Neural progenitor cell (in vitro differentiated cells): ENCODE data around the gene SPEM1. TPM values are rescaled to one million over a fixed set of nuclear protein-coding genes. Genes with fewer than 3 reads are reported as not detected.

Experiments
- total RNA-seq: library from RNA; depleted of rRNA; stranded (reverse); fragments of >200 nt; gene quantifications from 2 replicates; pipeline ENCODE4 v1.2.3, GENCODE V29; 2015; ENCODE audit warnings: low replicate concordance

Gene SPEM1
- total RNA-seq, 1 donor from 2014 or later, result not detected

Other genes starting within 250 kb of the SPEM1 start
- gene ASGR1, start 241.0 kb upstream of the SPEM1 start, total RNA-seq, result 3.1 and 4.4 TPM in 2 replicates
- gene DLG4, start 200.5 kb upstream of the SPEM1 start, total RNA-seq, result 23.5 and 50.5 TPM in 2 replicates
- gene ACADVL, start 200.4 kb upstream of the SPEM1 start, total RNA-seq, result 86.7 and 194 TPM in 2 replicates
- gene DVL2, start 185.8 kb upstream of the SPEM1 start, total RNA-seq, result 43.9 and 113 TPM in 2 replicates
- 31.6 and 59.1 TPM in 2 replicates for gene PHF23, start 180.9 kb upstream of the SPEM1 start, total RNA-seq
- gene GABARAP, start 177.9 kb upstream of the SPEM1 start, total RNA-seq, result 225 and 276 TPM in 2 replicates
- gene CTDNEP1, start 168.6 kb upstream of the SPEM1 start, total RNA-seq, result 46.5 and 55.3 TPM in 2 replicates
- gene ELP5, start 168.1 kb upstream of the SPEM1 start, total RNA-seq, result 17.5 and 42.2 TPM in 2 replicates
- gene CLDN7, start 157.8 kb upstream of the SPEM1 start, total RNA-seq, result 0.32 and 1.3 TPM in 2 replicates
- 1.7 and 7.3 TPM in 2 replicates for gene SLC2A4, start 138.6 kb upstream of the SPEM1 start, total RNA-seq
- 2.7 and 9.1 TPM in 2 replicates for gene YBX2, start 125.7 kb upstream of the SPEM1 start, total RNA-seq
- 251 and 370 TPM in 2 replicates for gene EIF5A, start 112.7 kb upstream of the SPEM1 start, total RNA-seq
- gene GPS2, start 105.0 kb upstream of the SPEM1 start, total RNA-seq, result 20.5 and 41.8 TPM in 2 replicates
- 5.1 and 26.3 TPM in 2 replicates for gene NEURL4, start 91.0 kb upstream of the SPEM1 start, total RNA-seq
- 0.65 and 2.7 TPM in 2 replicates for gene ACAP1, start 83.8 kb upstream of the SPEM1 start, total RNA-seq
- 2.7 and 8.2 TPM in 2 replicates for gene KCTD11, start 68.2 kb upstream of the SPEM1 start, total RNA-seq
- gene TMEM95, start 65.2 kb upstream of the SPEM1 start, total RNA-seq, result not detected in 2 replicates
- gene TNK1, start 39.2 kb upstream of the SPEM1 start, total RNA-seq, result 1.8 and 4.0 TPM in 2 replicates
- gene PLSCR3, start 25.8 kb upstream of the SPEM1 start, total RNA-seq, result 6.6 and 17.5 TPM in 2 replicates
- 72.0 and 152 TPM in 2 replicates for gene TMEM256, start 16.2 kb upstream of the SPEM1 start, total RNA-seq
- gene NLGN2, start 12.5 kb upstream of the SPEM1 start, total RNA-seq, result 13.9 and 36.5 TPM in 2 replicates
- gene SPEM2, start 5.3 kb downstream of the SPEM1 start, total RNA-seq, result not detected in 2 replicates
- not detected in 2 replicates for gene SPEM3, start 8.5 kb downstream of the SPEM1 start, total RNA-seq
- gene TMEM102, start 15.1 kb downstream of the SPEM1 start, total RNA-seq, result 1.0 and 1.6 TPM in 2 replicates
- gene FGF11, start 19.2 kb downstream of the SPEM1 start, total RNA-seq, result 7.6 and 14.9 TPM in 2 replicates
- 7.4 and 7.5 TPM in 2 replicates for gene CHRNB1, start 24.7 kb downstream of the SPEM1 start, total RNA-seq
- gene ZBTB4, start 59.3 kb downstream of the SPEM1 start, total RNA-seq, result 5.4 and 15.5 TPM in 2 replicates
- not detected in 2 replicates for gene SLC35G6, start 61.1 kb downstream of the SPEM1 start, total RNA-seq
- gene POLR2A, start 64.0 kb downstream of the SPEM1 start, total RNA-seq, result 32.7 and 51.4 TPM in 2 replicates
- 0.75 and 2.4 TPM in 2 replicates for gene TNFSF12, start 128.7 kb downstream of the SPEM1 start, total RNA-seq
- 0.37 TPM in 1 of 2 replicates, not detected in the other for gene TNFSF13, start 138.4 kb downstream of the SPEM1 start, total RNA-seq
- gene SENP3, start 141.6 kb downstream of the SPEM1 start, total RNA-seq, result 87.9 and 91.6 TPM in 2 replicates
- gene CD68, start 159.3 kb downstream of the SPEM1 start, total RNA-seq, result 0.95 TPM in 1 of 2 replicates, not detected in the other
- gene MPDU1, start 163.5 kb downstream of the SPEM1 start, total RNA-seq, result 167 and 177 TPM in 2 replicates
- 0.51 and 7.6 TPM in 2 replicates for gene SOX15, start 169.8 kb downstream of the SPEM1 start, total RNA-seq
- gene FXR2, start 194.6 kb downstream of the SPEM1 start, total RNA-seq, result 42.7 and 65.5 TPM in 2 replicates
- 34.6 and 56.6 TPM in 2 replicates for gene SAT2, start 207.5 kb downstream of the SPEM1 start, total RNA-seq
- 0.46 TPM in 1 of 2 replicates, not detected in the other for gene SHBG, start 209.8 kb downstream of the SPEM1 start, total RNA-seq
- gene ATP1B2, start 230.6 kb downstream of the SPEM1 start, total RNA-seq, result 0.37 and 1.4 TPM in 2 replicates